ENCODE data around the gene RAD18.

Gene RAD18

GRCh38 chr3:8985411-8985831 lies 22.1 kb upstream of the RAD18 start:
- no peak for DNase-seq (ENCODE audit: low read depth in 2 of 2)

GRCh38 chr3:8984526-8984925 lies 21.3 kb upstream of the RAD18 start:
- no peak for DNase-seq (ENCODE audit: low read depth in 2 of 2)

- no peak for DNase-seq (ENCODE audit: low read depth in 2 of 2)
These were observed 20.8 kb upstream of the RAD18 start for GRCh38 chr3:8984081-8984480.

GRCh38 chr3:8983591-8983990 lies 20.3 kb upstream of the RAD18 start:
- no peak for DNase-seq (ENCODE audit: low read depth in 2 of 2)

- no peak for DNase-seq (ENCODE audit: low read depth in 2 of 2)
These were observed 19.8 kb upstream of the RAD18 start for GRCh38 chr3:8983026-8983425.

GRCh38 chr3:8982509-8982908 lies 19.2 kb upstream of the RAD18 start:
- no peak for DNase-seq (ENCODE audit: low read depth in 2 of 2)

- DNase-seq (ENCODE audit: low read depth in 2 of 2) = no peak
These were observed 18.4 kb upstream of the RAD18 start for GRCh38 chr3:8981700-8982099.

- no peak for DNase-seq (ENCODE audit: low read depth in 2 of 2)
These were observed 18.0 kb upstream of the RAD18 start for GRCh38 chr3:8981296-8981695.

- DNase-seq (ENCODE audit: low read depth in 2 of 2) = no peak
These were observed 17.5 kb upstream of the RAD18 start for GRCh38 chr3:8980756-8981257.

- no peak for DNase-seq (ENCODE audit: low read depth in 2 of 2)
These were observed 16.0 kb upstream of the RAD18 start for GRCh38 chr3:8979262-8979661.

GRCh38 chr3:8978551-8978950 lies 15.3 kb upstream of the RAD18 start:
- no peak for DNase-seq (ENCODE audit: low read depth in 2 of 2)

GRCh38 chr3:8976540-8977182 lies 13.4 kb upstream of the RAD18 start:
- no peak for DNase-seq (ENCODE audit: low read depth in 2 of 2)

GRCh38 chr3:8975081-8976020 lies 12.1 kb upstream of the RAD18 start:
- no peak for DNase-seq (ENCODE audit: low read depth in 2 of 2)

GRCh38 chr3:8974458-8974857 lies 11.2 kb upstream of the RAD18 start:
- DNase-seq (ENCODE audit: low read depth in 2 of 2) = no peak

- DNase-seq (ENCODE audit: low read depth in 2 of 2) = no peak
These were observed 9.4 kb upstream of the RAD18 start for GRCh38 chr3:8972639-8973038.

- peak; percentile 34 to 43 for DNase-seq (ENCODE audit: low read depth in 2 of 2)
These were observed 7.8 kb upstream of the RAD18 start for GRCh38 chr3:8970971-8971589.

GRCh38 chr3:8969241-8969640 lies 6.0 kb upstream of the RAD18 start:
- no peak for DNase-seq (ENCODE audit: low read depth in 2 of 2)

- DNase-seq (ENCODE audit: low read depth in 2 of 2) = no peak
These were observed 5.2 kb upstream of the RAD18 start for GRCh38 chr3:8968375-8968882.

GRCh38 chr3:8967553-8967952 lies 4.3 kb upstream of the RAD18 start:
- no peak for DNase-seq (ENCODE audit: low read depth in 2 of 2)

- no peak for DNase-seq (ENCODE audit: low read depth in 2 of 2)
These were observed 3.6 kb upstream of the RAD18 start for GRCh38 chr3:8966820-8967348.

GRCh38 chr3:8966150-8966819 lies 3.0 kb upstream of the RAD18 start:
- DNase-seq (ENCODE audit: low read depth in 2 of 2) = no peak
